Uterus (tissue), 4 donors: ENCODE data around the gene SPINK14. TPM values are rescaled to one million over a fixed set of nuclear protein-coding genes. Genes with fewer than 3 reads are reported as not detected.

Experiments used
- DNase-seq, 2 donors: peaks; one replicate each; pipeline ENCODE4 v3.0.0-alpha.2; 2019 to 2020
- H3K27ac ChIP-seq, 2 donors: fragments of 200-600 bp; sonication (generic); 1 replicate in 1 of 2; 2 replicates in 1 of 2; pipeline ENCODE4 v1.5.1; 2016 to 2018
- H3K27me3 ChIP-seq, 2 donors: fragments of 200-600 bp; sonication (generic); one replicate each; pipeline ENCODE4 v1.5.1; 2018 to 2019; ENCODE audit warnings: control low read depth in 1 of 2
- H3K36me3 ChIP-seq, 2 donors: fragments of 200-600 bp; sonication (generic); one replicate each; pipeline ENCODE4 v1.5.1; 2019; ENCODE audit warnings: control low read depth in 1 of 2
- H3K4me1 ChIP-seq, 2 donors: fragments of 200-600 bp; sonication (generic); one replicate each; pipeline ENCODE4 v1.5.1; 2018 to 2019; ENCODE audit warnings: control low read depth in 1 of 2
- H3K4me3 ChIP-seq, 2 donors: fragments of 200-600 bp; sonication (generic); 1 replicate in 1 of 2; 2 replicates in 1 of 2; pipeline ENCODE4 v1.5.1; 2018 to 2019; ENCODE audit warnings: mild to moderate bottlenecking in 1 of 2
- H3K9me3 ChIP-seq, 2 donors: fragments of 200-600 bp; sonication (generic); one replicate each; pipeline ENCODE4 v1.5.1; 2019; ENCODE audit warnings: control low read depth in 1 of 2
- CTCF ChIP-seq, 4 experiments: fragments of 200-600 bp in 2 of 4; fragments of 450-650 bp in 2 of 4; sonication (generic) in 2 of 4; IDR thresholded peaks; one replicate each; pipeline ENCODE4 v1.5.1; 2016 to 2019; ENCODE audit warnings: antibody characterized with exemption in 4 of 4, mild to moderate bottlenecking in 2 of 4, moderate library complexity in 1 of 4
- POLR2A ChIP-seq, 2 donors: fragments of 450-650 bp; IDR thresholded peaks; one replicate each; pipeline ENCODE4 v1.6.1; 2016; ENCODE audit warnings: antibody characterized with exemption in 2 of 2, mild to moderate bottlenecking in 1 of 2, moderate library complexity in 1 of 2
- intact Hi-C: fragments of 100-400 bp; cut with DNase I; formaldehyde crosslinking; loops from one replicate; pipeline ENCODE4 v1.15.1; 2023; ENCODE audit warnings: low total_unique reads
- total RNA-seq, 4 donors: library from RNA; depleted of rRNA in 3 of 4; stranded (reverse); fragments of >200 nt in 3 of 4; gene quantifications; one replicate each; pipeline versions ENCODE4 v1.1.0 to v1.2.4, GENCODE V29; 2014 to 2023
- donor health status: DM: yes; HTN: yes; CAD: no.

The SPINK14 gene
- total RNA-seq, 4 donors from 2014 or later = not detected

DNA sequence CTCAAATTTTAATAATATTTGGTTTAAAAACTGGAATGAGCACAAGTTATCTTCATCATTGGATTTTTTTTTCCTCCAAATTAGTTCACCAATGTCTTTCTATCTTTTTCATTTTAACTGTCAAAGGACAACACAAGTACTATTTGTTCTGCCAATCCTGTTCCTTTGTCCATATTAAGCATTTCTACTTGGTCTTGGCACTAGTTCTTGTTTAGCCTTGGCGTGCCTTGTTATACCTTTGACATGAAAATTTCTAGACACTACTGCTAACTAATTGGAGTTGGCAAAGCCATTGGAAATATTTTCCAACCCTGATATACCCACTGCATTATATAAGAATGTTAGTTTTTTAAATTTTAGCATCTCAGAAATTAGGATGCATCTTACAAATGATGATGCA, 38.3 kb downstream of the SPINK14 start:
- no peak overlapping the region for H3K4me3 ChIP-seq
- H3K9me3 ChIP-seq = no peaks in the 10 kb centered on the region
- TF ChIP-seq CTCF (IDR thresholded peaks at IDR 0.05) (no peak), POLR2A (IDR thresholded peaks at IDR 0.05) (no peak)
- H3K4me1 ChIP-seq = no peaks in the 10 kb centered on the region
- H3K27ac ChIP-seq = no peak overlapping the region
- intact Hi-C loops = no loop called here
- no peaks in the 10 kb centered on the region for H3K36me3 ChIP-seq
- no peak for DNase-seq
- no peaks in the 10 kb centered on the region for H3K27me3 ChIP-seq

GRCh38 chr5:148208226-148208625, 39.9 kb downstream of the SPINK14 start:
- TF ChIP-seq CTCF (IDR thresholded peaks at IDR 0.05) (no peak), POLR2A (IDR thresholded peaks at IDR 0.05) (no peak)
- Histone ChIP-seq H3K4me1 (no peaks in the 10 kb centered on the region), H3K9me3 (no peaks in the 10 kb centered on the region), H3K36me3 (no peaks in the 10 kb centered on the region), H3K27ac (no peak overlapping the region), H3K4me3 (no peak overlapping the region), H3K27me3 (no peaks in the 10 kb centered on the region)
- no peak for DNase-seq
- intact Hi-C loops = no loop called here

DNA sequence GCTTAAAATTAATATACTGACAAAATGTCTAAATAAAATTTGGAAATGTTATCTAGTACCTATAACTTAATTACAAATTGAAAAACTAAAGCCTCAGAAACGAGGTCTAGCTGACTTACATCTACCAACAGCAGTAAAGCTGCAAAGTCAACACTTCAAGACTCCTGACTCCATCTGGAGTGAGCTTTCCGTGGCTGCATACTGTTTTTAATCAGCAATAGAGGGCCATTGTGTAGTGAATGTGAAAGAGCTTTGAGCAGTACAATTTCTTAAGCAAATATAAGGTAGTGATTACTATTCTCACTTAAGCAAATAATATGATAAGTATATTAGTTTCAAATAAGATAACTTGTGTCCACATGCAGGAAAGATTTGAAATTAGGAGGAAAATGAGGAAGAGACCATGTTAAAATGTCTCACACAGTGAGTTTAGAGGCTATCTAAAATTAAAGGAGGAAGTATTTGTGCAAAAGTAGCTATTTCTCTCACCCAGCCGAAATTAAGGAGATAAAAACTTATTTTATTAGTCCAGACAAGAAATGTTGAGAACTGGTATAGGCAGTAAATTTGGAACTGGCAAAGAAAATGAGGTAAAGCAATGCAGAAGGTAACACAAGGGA, 40.9 kb downstream of the SPINK14 start:
- no peak for TF ChIP-seq CTCF (IDR thresholded peaks at IDR 0.05)
- TF ChIP-seq POLR2A (IDR thresholded peaks at IDR 0.05) = no peak
- intact Hi-C loops = no loop called here
- Histone ChIP-seq H3K4me1 (no peaks in the 10 kb centered on the region), H3K36me3 (no peaks in the 10 kb centered on the region), H3K9me3 (no peaks in the 10 kb centered on the region), H3K27me3 (no peaks in the 10 kb centered on the region), H3K27ac (no peak overlapping the region), H3K4me3 (no peak overlapping the region)
- DNase-seq = no peak

GRCh38 chr5:148214665-148215185, 46.4 kb downstream of the SPINK14 start:
- Histone ChIP-seq H3K4me1 (no peaks in the 10 kb centered on the region), H3K27me3 (no peaks in the 10 kb centered on the region), H3K36me3 (no peaks in the 10 kb centered on the region), H3K27ac (no peak overlapping the region), H3K4me3 (no peak overlapping the region), H3K9me3 (no peaks in the 10 kb centered on the region)
- no peak for DNase-seq
- intact Hi-C loops = no loop called here
- TF ChIP-seq POLR2A (IDR thresholded peaks at IDR 0.05) (no peak), CTCF (IDR thresholded peaks at IDR 0.05) (no peak)

DNA sequence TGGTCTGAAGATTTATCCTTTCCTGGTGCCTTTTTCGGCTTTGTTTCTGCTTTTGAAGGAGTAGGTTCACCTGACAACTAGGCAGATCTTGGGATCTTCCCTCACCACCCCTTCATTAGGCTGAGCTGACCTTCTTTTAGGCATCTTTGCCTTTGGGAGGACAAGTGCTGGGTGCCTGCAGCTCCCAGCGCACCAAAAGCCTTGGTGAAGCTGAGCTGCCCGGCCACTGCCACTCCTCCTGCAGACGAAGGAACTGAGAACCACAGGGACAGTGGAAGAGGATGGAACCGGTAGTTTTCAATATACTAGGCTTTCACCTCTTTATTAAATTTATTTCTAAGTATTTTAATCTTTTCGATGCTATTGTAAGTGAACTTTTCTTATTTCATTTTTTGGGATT, 53.2 kb downstream of the SPINK14 start:
- no peak for TF ChIP-seq POLR2A (IDR thresholded peaks at IDR 0.05)
- TF ChIP-seq CTCF (IDR thresholded peaks at IDR 0.05) = no peak
- H3K4me3 ChIP-seq = no peak overlapping the region
- no peak overlapping the region for H3K27ac ChIP-seq
- no peaks in the 10 kb centered on the region for H3K9me3 ChIP-seq
- DNase-seq = no peak
- no peaks in the 10 kb centered on the region for H3K4me1 ChIP-seq
- no peaks in the 10 kb centered on the region for H3K27me3 ChIP-seq
- intact Hi-C loops = no loop called here
- no peaks in the 10 kb centered on the region for H3K36me3 ChIP-seq
